HG03571 (cell line): ENCODE results near the gene ZNF441.
"Not testable (repeated sequence)": the region's sequence is repeated elsewhere in the genome, so short reads cannot be mapped to it uniquely, and the experiment has no call there.

Experiments used
- ATAC-seq: cut with Tn5 transposase; IDR thresholded peaks from one replicate; pipeline ENCODE4 v1.9.1; 2021; ENCODE audit not compliant: unreplicated experiment

The ZNF441 gene

DNA sequence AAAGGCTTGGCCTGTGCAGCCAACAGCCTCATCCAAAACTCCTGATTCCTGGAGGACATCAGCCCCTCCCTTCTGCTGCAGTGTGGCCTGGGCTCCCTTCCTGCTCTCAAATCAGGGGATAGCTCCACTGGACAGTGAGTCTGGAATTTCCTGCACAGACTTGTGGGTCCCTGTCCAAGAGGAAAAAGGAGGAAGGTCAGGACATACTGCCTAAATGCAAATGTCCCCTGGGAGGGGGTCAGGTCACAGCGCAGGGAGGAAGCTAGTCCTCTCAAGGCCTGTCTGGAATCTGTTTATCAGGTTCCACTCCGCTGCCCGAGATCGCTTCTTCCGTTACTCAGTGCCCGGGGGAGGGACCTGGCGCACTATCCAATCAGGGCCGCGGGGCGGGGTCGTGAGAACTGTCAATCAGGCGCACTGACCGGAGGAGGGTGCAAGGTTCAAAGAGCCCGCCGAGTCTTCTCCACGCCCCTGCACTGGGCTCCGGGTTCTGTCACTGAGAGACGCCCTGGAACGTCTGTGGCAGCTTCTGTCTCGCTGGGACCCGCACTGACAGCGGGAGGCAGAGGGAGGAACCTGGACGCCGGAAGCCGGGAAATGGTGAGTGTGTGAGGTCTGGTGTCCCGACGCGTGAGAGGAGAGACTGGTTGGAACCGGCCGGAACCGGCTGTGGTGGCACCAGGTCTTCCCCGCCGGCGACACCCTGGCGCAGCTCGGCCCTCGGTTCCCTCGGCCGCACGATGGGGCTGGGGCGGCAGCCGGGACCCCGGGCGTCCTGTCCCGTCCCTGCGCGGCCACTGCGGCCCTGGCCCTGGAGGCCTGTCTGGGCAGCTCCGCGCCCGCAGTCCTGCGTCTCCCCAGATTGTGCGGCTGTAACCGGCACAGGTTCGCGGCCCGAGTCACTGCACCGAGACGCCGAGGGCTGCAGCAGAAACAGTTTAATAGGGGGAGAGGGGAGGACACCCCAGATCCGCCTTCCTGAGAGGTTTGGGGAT, at the start of gene ZNF441:
ZNF441 (plus strand) TSS at position 404 of the 995 bp plus-strand sequence; CDS start at position 598, 194 bp downstream.
- ATAC-seq: peak; percentile 75

DNA sequence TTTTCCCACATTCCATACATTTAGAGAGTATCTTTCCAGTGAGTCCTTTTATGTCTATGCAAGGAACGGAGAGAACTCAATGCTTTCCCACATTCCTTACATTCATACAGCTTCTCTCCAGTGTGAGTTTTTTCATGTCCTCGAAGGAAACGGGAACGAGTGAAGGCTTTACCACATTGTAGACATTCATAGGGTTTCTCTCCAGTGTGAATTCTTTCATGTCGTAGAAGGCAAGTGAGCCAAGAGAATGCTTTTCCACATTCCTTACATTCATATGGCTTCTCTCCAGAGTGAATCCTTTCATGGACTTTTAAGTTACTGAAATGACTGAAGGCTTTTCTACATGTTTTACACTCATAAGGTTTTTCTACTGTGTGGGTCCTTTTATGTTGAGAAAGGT, 45.1 kb upstream of the ZNF441 start:
- ATAC-seq: no peak

DNA sequence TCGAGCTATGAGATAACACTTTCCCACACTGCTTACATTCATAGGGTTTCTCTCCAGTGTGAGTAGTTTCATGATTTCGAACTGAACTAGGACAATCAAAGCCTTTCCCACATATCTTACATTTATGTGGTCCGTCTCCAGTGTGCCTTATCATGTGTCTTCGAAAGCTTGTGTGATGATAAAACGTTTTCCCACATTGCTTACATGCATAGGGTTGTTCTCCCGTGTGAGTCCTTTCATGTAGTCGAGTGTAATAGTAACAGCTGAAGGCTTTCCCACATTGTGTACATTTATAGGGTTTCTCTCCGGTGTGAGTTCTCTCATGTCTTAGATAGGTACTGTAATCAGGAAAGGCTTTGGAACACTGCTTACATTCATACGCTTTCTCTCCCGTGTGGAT, 44.4 kb upstream of the ZNF441 start:
- no peak for ATAC-seq

DNA sequence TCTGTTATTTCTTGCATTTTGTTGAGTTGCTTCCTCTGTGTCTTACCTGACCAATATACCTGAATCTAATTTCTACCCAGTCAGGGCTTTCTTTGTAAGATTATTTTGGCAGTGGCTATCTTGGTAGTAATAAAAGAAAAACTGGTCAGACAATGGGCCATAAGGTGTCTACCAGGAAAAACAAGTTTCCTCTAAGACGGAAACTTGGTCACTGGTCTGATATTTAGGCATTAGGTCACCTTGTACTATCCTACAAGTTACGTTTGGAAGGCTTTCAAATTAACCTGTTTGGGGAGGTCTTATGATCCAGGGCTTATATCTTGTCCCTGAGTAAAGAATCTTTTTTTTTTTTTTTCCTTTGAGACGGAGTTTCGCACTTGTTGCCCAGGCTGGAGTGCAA, 37.2 kb upstream of the ZNF441 start:
- ATAC-seq: no peak

DNA sequence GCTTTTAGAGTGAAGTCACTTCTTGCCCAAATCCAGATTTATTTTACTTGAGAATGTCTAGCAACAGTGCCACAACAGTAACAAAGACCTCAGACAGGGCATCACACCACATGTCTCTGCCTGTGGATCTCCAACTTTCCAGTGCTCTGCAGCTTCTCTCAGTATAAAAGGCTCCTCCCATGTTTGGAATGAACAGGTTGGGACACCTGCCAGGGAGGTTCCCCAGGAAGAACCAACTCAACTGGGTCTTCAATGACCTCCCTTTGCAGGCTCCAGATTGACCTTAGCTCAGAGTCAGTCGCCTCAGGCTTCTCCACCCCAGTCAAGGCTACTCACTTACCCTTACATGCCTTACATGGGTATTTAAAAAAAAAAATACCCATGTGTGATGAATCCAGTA, 31.4 kb upstream of the ZNF441 start:
- no peak for ATAC-seq

DNA sequence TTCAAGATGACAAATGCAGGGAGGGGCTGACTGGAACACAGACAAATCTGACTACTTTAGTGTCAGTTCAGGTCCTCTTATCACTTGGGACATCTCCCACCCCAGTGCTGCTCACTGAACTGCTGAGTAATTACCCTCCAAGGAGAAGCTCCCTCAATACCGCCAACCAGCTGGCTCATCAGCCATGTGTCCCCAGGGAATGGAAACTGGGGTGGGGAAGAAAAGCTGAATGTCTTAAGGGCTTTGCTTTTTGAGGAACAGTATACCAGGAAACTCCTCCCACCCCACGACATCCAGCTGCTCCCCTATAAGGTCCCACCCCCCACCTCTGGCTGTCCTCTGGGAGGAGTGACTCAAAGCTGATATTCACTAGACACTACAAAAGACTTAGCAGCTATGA, 30.1 kb upstream of the ZNF441 start:
- no peak for ATAC-seq

DNA sequence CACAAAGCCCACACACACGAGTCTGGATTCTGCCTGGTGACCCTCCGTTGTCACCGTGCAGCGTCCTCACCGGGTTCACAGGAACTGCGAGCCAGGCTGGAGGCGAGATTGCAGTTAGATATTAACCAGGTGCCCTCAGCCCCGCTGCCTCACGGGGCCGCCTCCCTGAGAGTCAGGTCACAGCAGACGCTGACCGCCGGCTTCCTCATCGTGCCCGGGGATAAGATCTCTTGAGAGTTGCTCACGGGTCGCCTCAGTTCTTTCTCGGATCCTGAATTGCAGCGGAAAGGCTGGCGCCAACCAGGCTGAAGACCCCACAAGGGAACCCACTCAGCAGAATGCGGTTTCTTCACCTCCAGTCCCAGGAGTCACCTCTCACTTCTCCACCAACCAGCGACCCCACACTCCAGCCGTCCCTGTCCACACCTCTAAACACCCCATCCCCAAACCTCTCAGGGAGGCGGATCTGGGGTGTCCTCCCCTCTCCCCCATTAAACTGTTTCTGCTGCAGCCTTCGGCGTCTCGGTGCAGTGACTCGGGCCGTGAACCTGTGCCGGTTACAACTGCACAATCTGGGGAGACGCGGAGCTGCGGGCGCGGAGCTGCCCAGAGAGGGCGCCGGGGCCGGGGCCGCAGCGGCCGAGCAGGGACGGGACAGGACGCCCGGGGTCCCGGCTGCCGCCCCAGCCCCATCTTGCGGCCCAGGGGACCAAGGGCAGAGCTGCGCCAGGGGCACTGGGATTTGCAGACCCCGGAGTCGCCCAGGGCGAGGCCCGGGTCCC, 28.6 kb upstream of the ZNF441 start:
- ATAC-seq: peak; percentile 28

DNA sequence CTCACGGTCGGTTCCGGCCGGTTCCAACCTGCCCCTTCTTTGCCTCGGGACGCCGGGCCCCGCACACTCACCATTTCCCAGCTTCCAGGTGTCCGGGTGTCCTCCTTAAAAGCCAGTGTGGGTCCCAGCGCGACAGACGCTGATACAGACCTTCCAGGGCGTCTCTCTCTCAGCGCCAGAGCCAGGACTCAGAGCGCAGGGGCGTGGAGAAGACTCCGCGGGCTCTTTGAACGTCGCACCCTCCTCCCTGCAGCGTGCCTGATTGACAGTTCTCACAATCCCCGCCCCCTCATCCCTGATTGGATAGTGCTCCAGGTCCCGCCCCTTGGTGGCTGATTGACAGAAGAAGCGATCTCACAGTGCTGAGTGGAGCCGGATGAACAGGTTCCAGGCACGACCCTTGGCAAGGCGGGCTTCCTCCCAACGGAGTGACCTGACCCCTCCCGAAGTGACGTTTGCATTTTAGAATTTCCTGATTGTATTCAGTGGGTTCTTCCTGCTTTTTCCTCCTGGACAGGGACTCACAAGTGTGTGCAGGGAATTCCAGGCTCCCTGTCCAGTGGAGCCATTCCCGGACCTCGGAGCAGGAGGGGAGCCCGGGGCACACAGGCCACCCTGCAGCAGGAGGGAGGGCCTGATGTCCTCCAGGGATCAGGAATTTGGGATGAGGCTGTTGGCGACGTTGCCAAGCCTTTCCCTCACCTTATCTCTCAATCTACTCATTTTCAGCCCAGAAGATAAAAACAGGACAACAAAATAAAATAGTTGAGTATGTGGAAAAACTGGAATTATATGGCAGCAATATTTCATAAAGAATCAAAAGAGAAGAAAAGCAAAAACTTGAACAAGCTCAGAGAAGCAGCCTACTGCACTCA, 27.8 kb upstream of the ZNF441 start, which contains the start of gene ZNF823:
ZNF823 (minus strand) TSS at position 201 of the 875 bp plus-strand sequence; CDS start at position 74, 127 bp downstream.
- ATAC-seq: peak; percentile 80

DNA sequence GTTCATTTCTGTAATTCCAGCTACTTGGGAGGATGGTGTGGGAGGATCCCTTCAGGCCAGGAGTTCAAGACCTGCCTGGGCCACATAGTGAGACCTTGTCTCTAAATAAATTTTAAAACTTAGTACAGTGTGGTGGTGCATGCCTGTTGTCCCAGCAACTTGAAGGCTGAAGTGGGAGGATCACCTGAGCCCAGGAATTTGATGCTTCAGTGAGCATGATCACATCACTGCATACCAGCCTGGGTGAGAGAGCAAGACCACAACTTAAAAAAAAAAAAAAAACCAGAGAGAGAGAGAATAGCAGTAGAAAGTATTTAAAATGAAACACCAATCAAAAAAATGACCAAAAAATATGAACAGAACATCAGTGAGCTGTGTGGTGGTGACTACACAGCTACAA, 20.9 kb upstream of the ZNF441 start:
- ATAC-seq: no peak

DNA sequence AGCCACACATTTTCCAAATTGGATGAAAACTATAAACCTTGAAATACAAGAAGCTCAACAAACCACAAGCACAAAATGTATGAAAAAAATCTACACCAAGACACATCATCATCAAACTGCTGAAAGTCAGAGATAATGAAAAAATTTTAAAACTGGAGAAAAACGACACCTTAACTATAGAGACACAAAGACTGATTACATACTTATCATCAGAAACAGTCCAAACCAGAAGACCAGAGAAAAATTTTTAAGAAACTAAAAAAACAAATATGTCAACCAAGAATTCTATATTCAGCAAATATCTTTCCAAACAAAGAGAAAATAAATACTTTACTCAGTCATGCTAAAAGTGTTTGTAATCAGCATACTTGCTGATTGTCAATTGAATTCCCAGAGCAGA, 19.5 kb upstream of the ZNF441 start:
- no peak for ATAC-seq

DNA sequence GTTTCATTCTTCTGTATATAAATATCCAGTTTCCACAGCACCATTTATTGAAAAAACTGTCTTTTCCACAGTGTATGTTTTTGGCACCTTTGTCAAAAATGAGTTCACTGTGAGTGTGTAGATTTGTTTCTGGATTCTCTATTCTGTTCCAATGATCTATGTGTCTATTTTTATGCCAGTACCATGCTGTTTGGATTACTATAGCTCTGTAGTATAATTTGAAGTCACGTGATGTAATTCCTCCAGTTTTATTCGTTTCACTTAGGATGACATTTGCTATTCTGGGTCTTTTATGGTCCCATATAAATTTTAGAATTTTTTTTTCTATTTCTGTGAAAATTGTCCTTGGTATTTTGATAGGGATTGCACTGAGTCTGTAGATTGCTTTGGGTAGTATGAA, 17.0 kb upstream of the ZNF441 start:
- ATAC-seq: no peak

DNA sequence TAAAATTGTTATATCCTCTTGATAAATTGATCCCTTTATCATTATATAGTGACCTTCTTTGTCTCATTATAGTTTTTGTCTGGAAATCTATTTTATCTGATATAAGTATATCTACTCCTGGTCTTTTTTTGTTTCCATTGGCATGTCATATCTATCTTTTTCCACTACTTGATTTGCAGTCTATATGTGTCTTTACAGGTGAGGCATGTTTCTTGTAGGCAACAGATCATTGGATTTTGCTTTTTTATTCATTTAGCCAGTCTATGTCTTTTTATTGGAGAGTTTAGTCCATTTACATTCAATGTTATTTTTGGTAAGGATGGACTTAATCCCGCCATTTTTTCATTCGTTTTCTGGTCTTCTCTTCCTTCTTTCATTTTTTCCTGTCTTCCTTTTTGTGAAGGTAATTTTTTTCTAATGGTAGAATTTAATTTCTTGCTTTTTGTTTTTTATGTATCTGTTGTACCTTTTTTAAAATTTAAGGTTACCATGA, 14.5 kb upstream of the ZNF441 start:
- ATAC-seq: no peak

DNA sequence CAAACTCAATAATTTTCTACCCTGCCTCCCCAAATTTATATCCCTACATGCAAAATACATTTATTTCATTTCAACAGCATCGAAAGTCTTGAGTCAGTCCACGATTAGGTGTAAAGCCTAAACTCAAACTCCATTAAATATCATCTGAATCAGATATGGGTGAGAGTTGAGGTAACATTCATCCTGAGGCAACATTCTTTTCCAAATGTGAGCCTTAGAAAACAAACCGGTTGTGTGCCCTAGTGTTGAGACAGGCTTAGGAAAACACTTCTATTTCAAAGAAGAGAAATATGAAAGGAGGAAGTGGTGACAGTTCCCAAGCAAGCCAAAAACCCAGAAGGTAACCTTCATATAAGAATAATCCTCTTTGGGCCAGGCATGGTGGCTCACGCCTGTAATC, 12.1 kb upstream of the ZNF441 start:
- ATAC-seq: no peak

DNA sequence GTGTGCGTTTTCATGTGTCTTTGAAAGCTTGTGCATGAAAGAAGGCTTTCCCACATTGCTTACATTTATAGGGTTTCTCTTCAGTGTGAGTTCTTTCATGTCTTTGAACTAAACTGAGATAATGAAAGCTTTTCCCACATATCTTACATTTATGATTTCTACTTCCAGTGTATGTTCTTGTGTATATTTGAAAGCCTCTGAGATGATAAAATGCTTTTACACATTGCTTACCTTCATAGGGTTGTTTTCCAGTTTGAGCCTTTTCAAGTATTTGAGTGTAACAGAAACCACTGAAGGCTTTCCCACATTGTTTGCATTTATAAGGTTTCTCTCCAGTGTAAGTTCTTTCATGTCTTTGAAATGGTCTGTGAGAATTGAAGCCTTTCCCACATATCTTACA, 9.8 kb upstream of the ZNF441 start:
- ATAC-seq: no peak

DNA sequence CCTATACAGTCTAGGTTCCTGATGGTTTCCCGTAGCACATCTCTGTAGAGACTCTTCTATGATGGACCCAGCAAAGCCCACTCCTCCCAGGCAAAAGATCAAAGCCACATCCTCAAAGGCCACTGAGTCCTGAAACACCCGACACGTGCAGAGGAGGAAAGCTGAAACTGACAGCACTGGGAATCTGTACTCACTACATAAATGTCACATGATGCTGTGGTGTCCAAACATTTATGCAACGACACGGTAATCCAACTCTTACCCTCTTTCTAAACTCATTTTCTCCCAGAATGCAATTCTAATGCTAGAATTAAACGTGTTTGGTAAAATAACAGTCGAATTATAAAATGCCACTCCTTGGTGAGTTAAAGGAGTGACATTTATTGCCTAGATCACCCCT, 7.0 kb upstream of the ZNF441 start:
- ATAC-seq: no peak

DNA sequence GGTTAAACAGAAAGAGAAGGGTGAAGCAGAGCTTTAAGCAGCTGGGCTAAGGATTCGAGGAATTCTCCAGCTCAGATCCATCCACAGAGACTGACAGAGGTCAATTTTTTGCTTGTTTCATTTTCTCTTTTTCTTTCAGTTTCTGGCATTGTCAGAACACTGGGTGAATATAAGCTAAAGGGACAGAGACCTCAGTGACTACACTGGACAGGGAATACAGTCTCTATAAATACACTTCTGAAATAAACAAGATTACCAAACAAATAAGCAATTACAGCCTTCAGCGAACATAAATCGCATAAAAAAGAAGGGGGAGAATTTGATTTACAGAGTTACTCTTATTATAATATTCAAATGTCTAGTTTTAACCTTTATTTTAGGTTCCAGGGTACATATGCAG, 3.7 kb upstream of the ZNF441 start:
- no peak for ATAC-seq

DNA sequence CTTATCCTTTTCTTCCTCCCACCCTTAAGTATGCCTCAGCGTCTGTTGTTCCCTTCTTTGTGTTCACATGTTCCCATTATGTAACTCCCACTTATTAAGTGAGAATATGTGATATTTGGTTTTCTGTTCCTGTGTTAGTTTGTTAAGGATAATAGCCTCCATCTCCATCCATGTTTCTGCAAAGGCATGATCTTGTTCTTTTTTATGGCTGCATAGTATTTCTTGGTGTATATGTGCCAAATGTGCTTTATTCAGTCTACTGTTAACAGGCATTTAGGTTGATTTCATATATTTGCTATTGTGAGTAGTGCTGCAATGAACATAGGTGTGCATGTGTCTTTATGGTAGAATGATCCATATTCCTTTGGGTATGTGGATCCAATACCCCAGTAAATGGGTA, 3.2 kb upstream of the ZNF441 start:
- no peak for ATAC-seq

DNA sequence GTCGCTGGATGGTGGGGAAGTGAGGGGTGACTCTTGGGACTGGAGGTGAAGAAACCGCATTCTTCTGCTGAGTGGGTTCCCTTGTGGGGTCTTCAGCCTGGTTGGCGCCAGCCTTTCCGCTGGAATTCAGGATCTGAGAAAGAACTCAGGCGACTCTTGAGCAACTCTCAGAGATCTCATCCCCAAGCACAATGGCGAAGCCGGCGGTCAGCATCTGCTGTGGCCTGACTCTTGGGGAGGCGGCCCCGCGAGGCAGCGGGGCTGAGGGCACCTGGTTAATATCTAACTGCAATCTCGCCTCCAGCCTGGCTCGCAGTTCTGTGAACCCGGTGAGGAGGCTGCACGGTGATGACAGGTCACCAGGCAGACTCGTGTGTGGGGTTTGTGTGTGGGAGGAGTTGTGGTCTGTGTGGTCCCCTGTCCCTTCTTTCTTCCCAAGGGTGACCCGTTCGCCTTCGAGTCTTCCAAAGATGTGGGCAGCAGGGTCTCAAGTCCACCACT, 883 bp downstream of the ZNF441 start:
- ATAC-seq: peak; percentile 33

DNA sequence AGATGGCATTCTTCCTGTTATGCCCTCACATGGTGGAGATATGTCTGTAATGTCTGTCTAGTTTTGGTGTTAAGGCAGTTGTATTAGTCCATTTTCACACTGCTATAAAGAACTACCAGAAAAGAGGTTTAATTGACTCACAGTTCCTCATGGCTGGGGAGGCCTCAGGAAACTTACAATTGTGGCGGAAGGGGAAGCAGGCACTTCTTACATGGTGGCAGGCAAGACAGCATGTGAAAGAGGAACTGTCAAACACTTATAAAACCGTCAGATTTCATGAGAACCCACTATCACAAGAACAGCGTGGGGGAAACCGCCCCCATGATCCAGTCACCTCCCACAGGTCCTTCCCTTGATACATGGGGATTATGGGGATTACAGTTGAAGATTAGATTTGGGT, 3.2 kb downstream of the ZNF441 start:
- no peak for ATAC-seq

DNA sequence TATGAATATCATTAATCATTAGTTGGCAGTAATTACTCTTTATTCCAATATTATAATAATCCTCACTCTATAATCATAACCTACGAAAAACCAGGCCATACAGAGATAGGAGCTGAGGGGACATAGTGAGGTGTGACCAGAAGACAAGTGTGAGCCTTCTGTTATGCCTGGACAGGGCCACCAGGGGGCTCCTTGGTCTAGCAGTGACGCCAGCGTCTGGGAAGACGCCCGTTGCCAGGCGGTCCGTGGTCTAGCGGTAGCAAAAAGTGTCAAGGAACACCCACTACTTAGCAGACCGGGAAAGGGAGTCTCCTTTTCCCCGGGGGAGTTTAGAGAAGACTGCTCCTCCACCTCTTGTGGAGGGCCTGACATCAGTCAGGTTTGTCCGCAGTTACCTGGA, 4.7 kb downstream of the ZNF441 start:
- not testable (repeated sequence) for ATAC-seq
